Measurements from ENCODE around the gene MPDZ.
"Not testable (repeated sequence)": the region's sequence is repeated elsewhere in the genome, so short reads cannot be mapped to it uniquely, and the experiment has no call there.

Gene MPDZ

DNA sequence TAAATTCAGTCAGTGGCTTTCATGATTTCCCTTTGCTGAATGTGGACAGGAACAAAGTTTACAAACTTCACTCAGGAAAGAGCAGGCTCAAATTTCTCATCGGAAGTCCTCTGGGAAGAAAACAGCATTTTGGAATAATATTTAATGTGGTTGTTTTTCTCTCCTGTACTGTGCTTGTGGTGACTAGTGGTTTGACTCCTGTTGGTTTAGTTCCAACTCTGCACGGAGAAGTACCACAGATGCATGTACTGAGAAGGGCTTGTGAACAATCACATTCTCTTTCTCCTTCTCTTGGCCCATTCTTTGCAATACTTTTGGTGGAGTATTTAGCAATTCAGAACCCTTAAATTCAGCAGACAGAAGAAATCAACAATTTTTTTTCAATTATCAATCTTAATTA lies 13.3 kb downstream of the MPDZ start:
- no peak for DNase-seq

- no peak for DNase-seq
Observed at GRCh38 chr9:13264788-13265187, 14.7 kb downstream of the MPDZ start.

- no peak for DNase-seq
Observed at GRCh38 chr9:13263511-13263910, 16.0 kb downstream of the MPDZ start.

DNA sequence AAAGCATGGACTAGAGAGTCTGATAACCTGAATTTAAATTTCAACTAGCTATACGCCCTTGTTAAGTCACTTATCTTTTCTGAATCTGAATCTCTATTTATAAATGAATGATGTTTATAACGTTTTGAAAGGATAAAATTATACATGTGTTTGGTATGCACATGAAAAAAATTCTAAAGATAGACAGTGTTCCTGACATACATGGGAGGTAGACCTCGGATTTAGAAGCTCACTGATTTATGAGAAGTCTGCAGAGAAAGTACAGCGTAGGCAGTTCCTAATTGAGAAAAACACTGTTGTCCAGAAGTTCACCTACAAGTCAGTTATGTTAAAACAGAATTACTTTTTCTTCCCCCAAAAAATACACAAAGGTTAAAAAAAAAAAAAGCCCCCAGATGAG lies 26.6 kb downstream of the MPDZ start:
- DNase-seq, result no peak

DNA sequence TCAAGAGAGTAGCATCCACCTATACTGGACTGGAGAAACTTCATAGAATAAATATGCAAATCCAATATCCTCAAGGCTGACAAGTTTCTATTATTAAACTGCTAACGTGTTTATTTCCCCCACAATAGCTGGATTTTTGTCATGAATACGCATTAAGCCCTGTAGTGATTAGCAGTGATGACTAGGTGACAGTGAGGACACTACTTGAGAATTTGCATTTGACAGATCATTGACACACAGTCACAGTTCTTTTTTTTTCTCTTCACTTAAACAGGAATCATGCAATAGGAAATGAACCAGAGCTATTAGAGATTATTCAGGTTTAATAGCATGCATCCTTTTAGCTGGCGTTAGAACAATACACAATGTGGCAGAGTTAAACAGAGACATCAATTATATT lies 35.3 kb downstream of the MPDZ start:
- DNase-seq, result peak; percentile 80

GRCh38 chr9:13241283-13241682 lies 38.2 kb downstream of the MPDZ start:
- no peak for DNase-seq

DNA sequence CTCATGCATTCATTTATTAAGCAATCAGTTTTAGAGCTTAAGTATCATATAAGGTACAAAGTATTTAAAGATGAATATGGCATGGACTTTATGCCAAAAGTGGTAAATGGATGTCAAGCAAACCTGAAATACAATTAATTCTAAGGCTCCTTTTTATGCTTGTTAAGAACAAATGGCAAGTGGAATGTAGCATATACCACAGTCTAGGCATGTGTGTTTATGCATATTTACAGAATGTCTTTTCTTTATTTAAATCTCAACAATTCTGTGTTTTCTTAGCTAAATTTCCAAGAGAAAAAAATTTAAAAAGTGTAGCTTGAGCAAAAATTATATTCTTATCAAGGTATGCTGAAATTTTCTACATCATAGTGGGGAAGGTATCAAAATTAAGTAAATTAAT lies 39.8 kb downstream of the MPDZ start:
- no peak for DNase-seq

- DNase-seq, result no peak
Observed at GRCh38 chr9:13239208-13239607, 40.3 kb downstream of the MPDZ start.

GRCh38 chr9:13234932-13235331 lies 44.6 kb downstream of the MPDZ start:
- DNase-seq, result no peak

DNA sequence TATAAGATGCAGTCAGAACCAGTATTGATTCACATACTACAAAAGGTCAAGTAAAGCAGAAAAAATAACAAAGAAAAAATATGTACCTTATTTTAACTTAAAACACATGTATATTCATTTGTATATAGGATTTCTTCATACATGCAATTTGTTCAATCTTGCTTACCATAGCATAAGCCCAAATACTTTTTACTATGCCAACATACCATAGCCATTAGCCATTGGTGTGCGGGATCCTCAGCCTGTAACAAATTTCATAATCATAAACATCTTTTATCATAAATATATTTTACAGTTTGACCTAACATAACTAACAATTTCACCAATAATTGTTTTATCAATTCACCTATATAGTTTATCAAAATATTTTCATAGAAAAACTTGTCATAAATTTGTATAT lies 51.1 kb downstream of the MPDZ start:
- no peak for DNase-seq

- DNase-seq, result no peak
Observed at GRCh38 chr9:13224366-13224765, 55.1 kb downstream of the MPDZ start.

- DNase-seq, result not testable (repeated sequence)
Observed at GRCh38 chr9:13222733-13223132, 56.8 kb downstream of the MPDZ start.

GRCh38 chr9:13221741-13222140 lies 57.8 kb downstream of the MPDZ start:
- DNase-seq, result no peak

DNA sequence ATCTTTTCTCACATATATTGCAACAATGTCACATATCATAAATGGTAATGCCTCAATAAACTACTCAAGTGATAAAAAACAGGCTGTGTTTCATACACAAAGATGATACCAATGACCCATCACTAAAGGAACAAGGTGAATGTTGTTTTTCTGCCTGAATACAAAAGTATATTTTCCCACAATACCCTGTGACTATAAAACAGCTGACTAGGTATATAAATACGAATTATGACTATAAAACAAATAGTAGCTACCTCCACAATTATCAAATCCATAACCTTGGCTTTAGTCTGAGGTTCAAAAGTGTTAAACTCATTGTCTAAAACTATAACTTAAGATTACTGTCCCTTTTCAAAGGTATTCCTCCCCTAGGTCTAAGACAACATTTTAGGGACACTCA lies 58.7 kb downstream of the MPDZ start:
- DNase-seq, result no peak

GRCh38 chr9:13215791-13216554 lies 63.5 kb downstream of the MPDZ start:
- DNase-seq, result no peak

- no peak for DNase-seq
Observed at GRCh38 chr9:13213998-13214397, 65.5 kb downstream of the MPDZ start.

GRCh38 chr9:13213337-13213736 lies 66.2 kb downstream of the MPDZ start:
- DNase-seq, result no peak

GRCh38 chr9:13210306-13210705 lies 69.2 kb downstream of the MPDZ start:
- DNase-seq, result no peak

DNA sequence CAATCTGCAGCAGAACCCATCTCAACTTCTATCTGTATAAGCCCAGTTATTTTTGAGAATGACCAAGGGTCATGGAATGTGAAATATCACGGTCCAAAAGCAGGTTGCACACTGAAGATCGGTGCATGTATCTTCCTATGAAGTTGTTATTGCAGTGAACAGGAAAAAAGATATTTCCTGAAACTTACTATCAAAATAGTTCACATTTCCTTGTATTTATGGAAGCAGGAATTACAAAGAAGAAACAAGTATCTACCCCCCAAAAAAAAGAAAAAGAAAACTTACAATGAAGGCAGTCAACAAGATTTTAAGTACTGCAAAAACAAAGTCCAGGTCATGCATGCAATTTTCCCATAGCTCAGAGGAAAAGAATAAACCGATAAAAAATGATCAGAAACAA lies 70.0 kb downstream of the MPDZ start:
- DNase-seq, result no peak

DNA sequence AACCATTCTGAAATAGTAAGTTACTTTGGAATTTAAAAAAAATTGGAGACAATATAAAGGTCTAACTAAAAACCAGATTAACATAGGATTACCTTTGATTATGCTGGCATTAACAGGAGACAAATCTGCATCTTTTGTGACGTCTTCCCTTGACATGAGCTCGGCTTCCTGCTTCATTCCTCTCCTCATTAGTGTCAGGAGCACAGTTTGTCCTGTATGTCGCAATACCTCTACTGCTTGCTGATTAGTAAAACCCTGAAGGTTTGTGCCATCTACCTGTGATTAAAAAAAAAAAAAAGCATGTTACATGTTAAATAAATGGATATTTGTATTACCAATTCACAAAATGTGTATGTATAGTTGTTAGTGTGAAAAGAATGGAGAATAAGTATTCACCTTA lies 73.7 kb downstream of the MPDZ start:
- no peak for DNase-seq

GRCh38 chr9:13190040-13190439 lies 89.5 kb downstream of the MPDZ start:
- no peak for DNase-seq

DNA sequence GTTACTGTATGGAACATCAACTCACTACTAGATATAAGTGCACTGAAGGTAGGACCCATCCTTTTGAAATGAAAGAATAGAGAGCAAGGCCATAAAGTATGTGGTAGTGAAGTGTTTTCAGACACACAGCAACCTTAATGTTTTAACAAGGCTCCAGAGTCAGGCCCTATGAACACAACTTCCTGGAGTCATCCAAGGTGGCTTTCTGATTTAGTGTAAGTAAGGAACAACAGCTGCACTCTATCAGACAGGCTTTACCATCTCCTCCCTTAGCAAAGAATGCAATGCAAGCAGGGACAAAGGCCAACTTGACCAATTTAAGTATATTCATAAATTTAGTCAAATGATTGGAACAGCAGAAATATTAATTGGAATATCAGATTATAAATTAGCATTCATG lies 90.1 kb downstream of the MPDZ start:
- DNase-seq, result no peak

DNA sequence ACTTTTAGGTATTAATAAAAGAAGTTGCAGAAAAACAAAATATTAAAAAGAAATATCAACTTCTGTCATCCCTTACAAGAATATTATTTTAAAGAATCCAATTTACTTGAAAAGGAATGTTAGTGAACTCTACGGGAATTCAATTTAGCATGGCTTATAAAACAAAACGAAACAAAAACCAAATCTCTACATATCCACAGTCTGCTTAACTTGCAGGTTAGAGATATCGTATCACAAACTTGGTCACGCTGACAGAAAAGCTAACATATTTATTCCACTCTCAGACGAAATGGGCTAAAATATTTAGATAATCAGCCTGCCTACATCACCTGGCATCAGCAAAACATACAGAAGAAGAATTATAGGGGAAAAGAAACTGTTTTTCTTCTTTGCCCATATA lies 92.7 kb downstream of the MPDZ start:
- no peak for DNase-seq

GRCh38 chr9:13186091-13186490 lies 93.4 kb downstream of the MPDZ start:
- no peak for DNase-seq

- no peak for DNase-seq
Observed at GRCh38 chr9:13181652-13182051, 97.8 kb downstream of the MPDZ start.

DNA sequence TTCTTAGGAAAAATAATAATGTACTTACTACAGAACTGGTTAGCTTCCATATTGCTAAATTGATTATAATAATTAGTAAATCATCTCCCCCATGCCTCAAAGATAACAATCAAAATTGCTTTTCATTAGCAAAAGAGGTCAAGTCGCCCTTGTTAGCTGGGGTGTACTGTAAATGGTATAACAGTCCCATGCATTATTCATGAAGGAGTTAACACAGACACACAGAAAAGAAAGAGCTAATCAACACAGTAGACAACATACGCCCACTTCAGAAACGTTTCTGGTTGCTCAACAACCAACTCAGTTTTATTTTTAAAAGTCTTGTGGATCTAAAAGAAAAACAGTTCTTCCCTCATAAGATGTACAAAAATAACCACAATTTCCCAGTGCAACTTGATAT lies 100.2 kb downstream of the MPDZ start:
- no peak for DNase-seq
